Rectal smooth muscle tissue (tissue), 1 donor: ENCODE data around the gene GRID1.
A peak's percentile ranks its signal among the peaks of the same experiment; 100 is the strongest.
"Not testable (repeated sequence)": the region's sequence is repeated elsewhere in the genome, so short reads cannot be mapped to it uniquely, and the experiment has no call there.

Source experiments
- H3K27ac ChIP-seq: one replicate; pipeline ENCODE4 v1.7.0; 2013; ENCODE audit warnings: low read depth, low read length, inconsistent platforms
- H3K27me3 ChIP-seq: one replicate; pipeline ENCODE4 v1.7.0; 2013; ENCODE audit warnings: low read length; ENCODE audit not compliant: control insufficient read depth, insufficient read depth
- H3K36me3 ChIP-seq: one replicate; pipeline ENCODE4 v1.7.0; 2013; ENCODE audit warnings: low read length; ENCODE audit not compliant: control insufficient read depth, insufficient read depth
- H3K4me1 ChIP-seq: one replicate; pipeline ENCODE4 v1.7.0; 2013; ENCODE audit warnings: low read length; ENCODE audit not compliant: control insufficient read depth, insufficient read depth
- H3K4me3 ChIP-seq: one replicate; pipeline ENCODE4 v1.7.0; 2013; ENCODE audit warnings: low read length
- H3K9ac ChIP-seq: one replicate; pipeline ENCODE4 v1.7.0; 2013; ENCODE audit warnings: low read length

GRID1 gene

DNA sequence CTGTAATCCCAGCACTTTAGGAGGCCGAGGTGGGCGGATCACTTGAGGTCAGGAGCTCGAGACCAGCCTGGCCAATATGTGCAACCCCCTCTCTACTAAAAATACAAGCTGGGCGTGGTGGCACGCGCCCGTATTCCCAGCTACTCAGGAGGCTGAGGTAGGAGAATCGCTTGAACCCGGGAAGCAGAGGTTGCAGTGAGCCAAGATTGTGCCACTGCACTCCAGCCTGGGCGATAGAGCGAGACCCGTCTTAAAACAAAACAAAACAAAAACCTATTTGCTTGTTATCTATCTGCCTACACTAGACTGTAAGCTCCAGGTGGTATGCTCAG, 22.5 kb upstream of the GRID1 start:
- not testable (repeated sequence) for H3K4me1 ChIP-seq, H3K9ac ChIP-seq, H3K27me3 ChIP-seq, H3K36me3 ChIP-seq, H3K27ac ChIP-seq
- peak overlapping the region; percentile 51 for H3K4me3 ChIP-seq

DNA sequence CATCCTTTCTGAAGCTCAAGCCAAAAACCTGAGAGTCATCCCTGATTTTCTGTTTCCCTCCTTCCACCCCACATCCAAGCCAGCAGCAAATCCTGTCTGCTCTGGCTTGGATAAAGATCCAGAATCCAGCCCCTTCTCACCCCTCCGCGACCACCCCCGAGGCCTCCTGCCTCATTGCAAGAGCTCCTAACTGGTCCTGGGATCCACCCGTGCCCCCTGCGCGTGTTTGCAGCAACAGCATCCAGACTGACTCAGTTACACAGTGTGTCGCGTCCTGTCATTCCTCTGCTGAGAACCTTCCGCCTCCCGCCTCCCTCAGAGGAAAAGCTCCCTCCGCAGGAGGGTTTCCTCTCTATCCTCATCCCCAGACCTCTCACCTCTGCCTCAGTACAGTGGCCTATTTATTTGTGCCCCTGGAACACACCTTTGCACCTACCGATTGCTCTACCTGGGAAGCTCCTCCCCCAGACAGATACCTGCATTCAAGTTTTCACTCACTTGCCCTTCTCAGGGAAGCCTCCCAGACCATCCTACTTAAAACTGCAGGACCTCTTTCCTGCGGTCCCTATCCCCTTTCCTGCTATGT, 21.6 kb upstream of the GRID1 start:
- no peak overlapping the region for H3K27ac ChIP-seq
- no peaks in the 10 kb centered on the region for H3K4me1 ChIP-seq
- no peak overlapping the region for H3K9ac ChIP-seq
- no peak overlapping the region for H3K4me3 ChIP-seq
- H3K36me3 ChIP-seq: no peaks in the 10 kb centered on the region
- H3K27me3 ChIP-seq: peaks cover 2% of the 10 kb centered on the region

GRCh38 chr10:86387178-86387794, 20.7 kb upstream of the GRID1 start:
- no peak overlapping the region for H3K4me3 ChIP-seq
- H3K36me3 ChIP-seq: no peaks in the 10 kb centered on the region
- H3K4me1 ChIP-seq: no peaks in the 10 kb centered on the region
- peaks cover 2% of the 10 kb centered on the region for H3K27me3 ChIP-seq
- H3K27ac ChIP-seq: no peak overlapping the region
- no peak overlapping the region for H3K9ac ChIP-seq

DNA sequence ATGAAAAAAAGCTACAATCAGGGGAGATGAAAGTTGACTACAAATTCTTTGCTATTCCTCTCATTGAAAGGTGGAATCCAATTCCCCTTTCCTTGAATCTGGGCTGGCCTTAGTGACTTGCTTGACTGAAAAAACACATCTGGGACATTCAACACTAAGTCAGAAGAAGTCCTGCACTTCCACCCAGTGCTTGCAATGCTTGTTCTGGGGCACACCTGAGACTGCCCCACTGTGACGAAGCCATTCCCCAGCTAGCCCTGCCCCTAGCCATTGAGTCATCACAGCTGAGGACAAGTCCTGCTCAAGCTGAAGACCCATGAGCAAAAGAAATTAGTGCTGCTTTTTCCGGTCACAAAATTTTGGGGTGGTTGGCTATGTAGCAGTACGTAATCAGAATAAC, 19.2 kb upstream of the GRID1 start:
- Histone ChIP-seq H3K4me3 (no peak overlapping the region), H3K27ac (no peak overlapping the region), H3K4me1 (no peaks in the 10 kb centered on the region), H3K27me3 (peaks cover 2% of the 10 kb centered on the region), H3K36me3 (no peaks in the 10 kb centered on the region), H3K9ac (no peak overlapping the region)

GRCh38 chr10:86377797-86378146, 11.2 kb upstream of the GRID1 start:
- no peaks in the 10 kb centered on the region for H3K36me3 ChIP-seq
- no peak overlapping the region for H3K27ac ChIP-seq
- no peaks in the 10 kb centered on the region for H3K27me3 ChIP-seq
- no peaks in the 10 kb centered on the region for H3K4me1 ChIP-seq
- no peak overlapping the region for H3K9ac ChIP-seq
- H3K4me3 ChIP-seq: no peak overlapping the region

DNA sequence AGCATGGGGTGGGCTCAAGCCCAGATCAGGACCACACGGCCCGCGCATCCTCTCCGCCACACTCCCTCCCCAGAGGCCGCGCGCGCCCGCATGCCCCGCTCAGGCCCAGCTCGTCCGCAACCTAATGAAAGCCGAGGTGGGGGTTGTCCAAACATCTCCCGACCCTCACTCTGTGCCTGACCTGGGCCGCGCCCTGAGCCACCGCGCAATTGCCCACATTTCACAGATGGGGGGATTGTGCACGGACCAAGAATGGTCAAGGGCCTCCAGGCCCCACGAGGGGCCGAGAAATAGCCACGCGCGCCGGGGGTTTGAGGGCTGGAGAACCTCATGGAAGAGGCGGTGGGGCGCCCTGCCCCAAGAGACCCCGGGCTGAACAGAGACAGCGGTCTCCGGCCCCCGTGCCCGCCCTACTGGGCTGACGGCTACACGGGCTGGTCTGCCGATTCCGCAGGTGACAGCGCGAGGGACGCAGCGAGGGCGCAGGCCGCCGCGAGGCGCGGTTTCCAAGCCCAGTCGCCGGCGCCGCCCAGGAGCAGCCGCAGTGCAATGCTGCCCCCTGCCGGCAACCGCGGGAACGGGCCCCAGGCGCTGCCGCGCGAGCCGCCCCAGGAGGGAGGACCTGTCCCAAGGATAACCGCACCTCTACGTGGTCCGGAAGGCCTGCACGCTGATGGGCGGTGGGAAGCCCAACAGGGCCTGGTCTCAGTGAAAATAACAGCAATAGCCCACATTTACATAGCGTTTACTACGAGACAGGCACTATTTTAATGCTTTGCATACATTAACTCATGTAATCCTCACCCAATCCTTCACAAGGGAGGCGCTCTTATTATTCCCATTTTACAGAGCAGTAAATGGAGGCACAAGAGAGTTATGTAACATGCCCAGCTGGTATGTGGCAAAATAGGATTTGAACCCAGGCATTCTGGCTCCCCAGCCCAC, 10.5 kb upstream of the GRID1 start:
- H3K27me3 ChIP-seq: peaks cover 3% of the 10 kb centered on the region
- no peak overlapping the region for H3K27ac ChIP-seq
- no peak overlapping the region for H3K4me3 ChIP-seq
- no peaks in the 10 kb centered on the region for H3K36me3 ChIP-seq
- H3K9ac ChIP-seq: no peak overlapping the region
- H3K4me1 ChIP-seq: no peaks in the 10 kb centered on the region

DNA sequence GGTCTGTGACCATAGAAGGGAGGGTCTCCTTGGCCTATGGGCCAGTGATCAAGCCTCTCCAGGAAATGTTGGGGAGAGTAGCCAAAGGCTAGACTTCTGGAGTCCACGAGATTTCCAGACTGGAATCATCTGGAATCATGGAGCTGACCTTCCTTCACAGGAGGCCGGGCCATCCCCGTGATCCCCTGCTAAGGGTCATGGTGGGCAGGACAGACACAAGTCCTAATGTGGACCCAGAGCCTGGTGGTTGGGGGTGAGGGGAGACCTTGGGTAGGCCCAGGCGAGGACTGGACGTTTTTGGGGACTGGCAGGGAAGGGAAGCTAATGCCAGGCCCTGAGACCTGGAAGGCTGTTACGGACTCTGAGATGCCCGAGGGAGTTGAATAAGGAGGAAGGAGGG, 9.8 kb upstream of the GRID1 start:
- Histone ChIP-seq H3K4me1 (no peaks in the 10 kb centered on the region), H3K4me3 (no peak overlapping the region), H3K27ac (no peak overlapping the region), H3K27me3 (peaks cover 3% of the 10 kb centered on the region), H3K36me3 (no peaks in the 10 kb centered on the region), H3K9ac (no peak overlapping the region)

DNA sequence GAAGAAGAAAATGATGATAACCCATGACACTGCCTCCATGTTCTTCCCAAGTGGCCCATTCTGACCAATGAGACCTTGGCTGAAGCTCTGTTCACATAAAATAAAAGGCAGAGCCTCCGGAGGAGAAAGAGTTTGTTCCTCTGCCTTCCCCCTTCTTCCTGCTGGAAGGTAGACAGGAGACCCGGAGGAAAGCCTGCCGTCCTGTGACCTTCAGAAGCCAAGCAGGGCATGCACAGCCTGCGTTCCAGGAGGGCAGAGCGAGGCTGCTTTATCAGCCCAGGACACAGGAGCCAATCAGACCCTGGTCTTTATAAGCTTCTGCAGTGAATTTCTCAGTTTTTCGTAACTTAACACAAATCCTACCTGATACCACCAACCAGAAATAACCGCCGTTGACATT, 8.6 kb upstream of the GRID1 start:
- no peak overlapping the region for H3K27ac ChIP-seq
- no peak overlapping the region for H3K4me3 ChIP-seq
- H3K9ac ChIP-seq: no peak overlapping the region
- no peaks in the 10 kb centered on the region for H3K4me1 ChIP-seq
- H3K27me3 ChIP-seq: peaks cover 3% of the 10 kb centered on the region
- no peaks in the 10 kb centered on the region for H3K36me3 ChIP-seq

GRCh38 chr10:86374664-86375063, 8.1 kb upstream of the GRID1 start:
- Histone ChIP-seq H3K4me1 (no peaks in the 10 kb centered on the region), H3K27ac (no peak overlapping the region), H3K27me3 (peaks cover 6% of the 10 kb centered on the region), H3K4me3 (no peak overlapping the region), H3K9ac (no peak overlapping the region), H3K36me3 (no peaks in the 10 kb centered on the region)

DNA sequence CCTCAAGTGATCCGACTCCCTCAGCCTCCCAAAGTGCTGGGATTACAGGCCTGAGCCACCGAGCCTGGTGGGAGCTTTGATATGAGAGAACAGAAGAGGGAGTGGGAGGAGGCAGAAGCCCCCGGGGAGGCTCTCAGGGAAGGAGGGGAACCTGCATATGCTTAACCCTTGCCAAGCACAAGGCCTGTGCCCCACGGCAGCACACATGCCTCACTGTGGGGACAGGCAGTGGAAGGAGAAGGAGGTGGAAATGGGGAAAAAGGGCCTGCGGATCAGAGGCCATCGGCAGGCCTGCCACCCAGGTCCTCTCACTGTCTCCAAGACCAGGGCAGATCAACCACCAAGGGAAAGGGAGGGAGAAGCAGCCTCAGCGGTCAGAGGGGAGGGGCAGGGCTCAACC, 7.2 kb upstream of the GRID1 start:
- no peak overlapping the region for H3K4me3 ChIP-seq
- H3K27me3 ChIP-seq: peaks cover 9% of the 10 kb centered on the region
- H3K27ac ChIP-seq: no peak overlapping the region
- H3K9ac ChIP-seq: no peak overlapping the region
- no peaks in the 10 kb centered on the region for H3K4me1 ChIP-seq
- no peaks in the 10 kb centered on the region for H3K36me3 ChIP-seq

GRCh38 chr10:86373251-86373650, 6.7 kb upstream of the GRID1 start:
- Histone ChIP-seq H3K4me1 (no peaks in the 10 kb centered on the region), H3K4me3 (no peak overlapping the region), H3K27me3 (peaks cover 11% of the 10 kb centered on the region), H3K36me3 (no peaks in the 10 kb centered on the region), H3K9ac (no peak overlapping the region), H3K27ac (no peak overlapping the region)

- Histone ChIP-seq H3K4me1 (no peaks in the 10 kb centered on the region), H3K27ac (no peak overlapping the region), H3K36me3 (no peaks in the 10 kb centered on the region), H3K27me3 (peaks cover 11% of the 10 kb centered on the region), H3K9ac (no peak overlapping the region), H3K4me3 (no peak overlapping the region)
Observed at GRCh38 chr10:86372784-86373239, 6.2 kb upstream of the GRID1 start.
